Prostate gland (tissue), 2 donors: ENCODE results near the gene MAVS.

Experiments
- CTCF ChIP-seq, 4 experiments: fragments of 200-600 bp in 2 of 4; fragments of 450-650 bp in 2 of 4; sonication (generic) in 2 of 4; IDR thresholded peaks; 1 replicate in 3 of 4; 2 replicates in 1 of 4; pipeline ENCODE4 v1.5.1; 2016 to 2019; ENCODE audit warnings: antibody characterized with exemption in 4 of 4, mild to moderate bottlenecking in 2 of 4, moderate library complexity in 2 of 4
- POLR2A ChIP-seq: fragments of 450-650 bp; IDR thresholded peaks from one replicate; pipeline ENCODE4 v1.6.1; 2016; ENCODE audit warnings: antibody characterized with exemption, mild to moderate bottlenecking
- POLR2AphosphoS5 ChIP-seq: sonication (generic); formaldehyde crosslinking; IDR thresholded peaks from one replicate; pipeline ENCODE4 v1.6.1; 2017; ENCODE audit warnings: antibody characterized with exemption

- no peak for TF ChIP-seq POLR2A
- no peak for TF ChIP-seq CTCF (IDR thresholded peaks at IDR 0.05)
- TF ChIP-seq POLR2AphosphoS5, result no peak
Observed at GRCh38 chr20:3922983-3923339, 76.3 kb downstream of the MAVS start.
